GM12891 (cell line): ENCODE results near the gene MAP2K7.

Experiments used
- DNase-seq: peaks from one replicate; pipeline ENCODE4 v3.0.0; 2011; ENCODE audit warnings: low spot score; ENCODE audit not compliant: insufficient read length
- FAIRE-seq: peaks from 2 replicates; lab custom pipeline; 2011; peaks lifted over from hg19 to GRCh38; lab: Jason Lieb, UNC
- PAX5 ChIP-seq: IDR thresholded peaks from 2 replicates; pipeline ENCODE4 v1.6.1; 2011; ENCODE audit warnings: low read length, moderate library complexity, mild to moderate bottlenecking; ENCODE audit not compliant: insufficient read depth, severe bottlenecking
- POLR2A ChIP-seq: IDR thresholded peaks from 2 replicates; pipeline ENCODE4 v1.6.1; 2011; ENCODE audit warnings: low read depth, low read length, control low read depth
- POLR2AphosphoS5 ChIP-seq: IDR thresholded peaks from 2 replicates; pipeline ENCODE4 v1.6.1; 2011; ENCODE audit warnings: low read depth, low read length, control low read depth
- POU2F2 ChIP-seq: IDR thresholded peaks from 2 replicates; pipeline ENCODE4 v1.6.1; 2011; ENCODE audit warnings: low read depth, mild to moderate bottlenecking, control low read depth, low read length, moderate library complexity
- SPI1 ChIP-seq: IDR thresholded peaks from 2 replicates; pipeline ENCODE4 v1.6.1; 2011; ENCODE audit warnings: low read depth, low read length, control low read depth
- TAF1 ChIP-seq: IDR thresholded peaks from 2 replicates; pipeline ENCODE4 v1.6.1; 2011; ENCODE audit warnings: low read depth, low read length, control low read depth

MAP2K7 gene

DNA sequence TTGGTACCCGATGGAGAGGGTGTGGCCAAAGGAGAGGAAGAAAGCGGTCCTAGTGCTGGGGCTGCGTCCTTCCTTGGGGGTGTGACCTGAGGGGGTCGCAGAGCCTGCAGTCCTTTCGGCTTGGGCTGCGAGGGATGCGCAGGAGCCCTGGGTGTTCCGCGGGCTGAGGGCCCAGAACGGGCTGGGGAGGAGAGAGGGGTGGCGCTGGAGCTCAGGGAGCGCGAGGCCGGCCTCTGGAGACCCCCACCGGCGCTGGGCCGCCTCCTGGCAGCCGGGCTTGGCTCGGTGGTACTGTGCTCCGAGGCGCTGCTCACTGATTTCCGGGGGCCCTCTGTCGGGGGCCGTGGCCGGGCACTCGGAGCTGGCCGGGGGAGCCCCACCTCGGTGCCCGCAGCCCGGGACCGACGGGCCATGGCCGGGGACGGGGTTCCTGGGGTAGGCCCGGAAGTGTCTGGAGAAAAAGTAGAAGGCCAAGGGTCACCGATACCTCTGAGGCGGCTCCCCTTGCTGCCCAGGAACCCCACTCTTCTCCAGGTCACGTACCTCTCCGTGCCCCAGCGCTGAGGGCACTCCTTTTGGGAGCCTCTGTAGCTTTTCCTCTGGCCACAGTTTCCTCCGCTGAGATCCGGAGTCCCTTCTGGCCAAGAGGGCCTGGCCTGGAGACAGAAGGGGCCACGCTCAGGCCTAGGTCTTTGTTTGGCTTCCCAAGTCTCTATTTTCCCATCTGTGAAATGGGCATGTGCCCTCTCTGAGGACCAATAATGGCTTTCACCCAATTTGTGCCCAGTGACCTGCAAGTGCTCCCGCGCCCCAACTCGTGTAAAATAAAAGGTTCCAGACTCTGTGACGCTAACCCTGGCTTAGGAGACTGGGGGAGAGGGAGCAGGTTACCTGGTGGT is 31.1 kb upstream of the MAP2K7 start:
- FAIRE-seq (no peak), DNase-seq (no peak)
- TF ChIP-seq PAX5 (no peak), TAF1 (no peak), POLR2A (no peak), SPI1 (no peak), POLR2AphosphoS5 (no peak)

DNA sequence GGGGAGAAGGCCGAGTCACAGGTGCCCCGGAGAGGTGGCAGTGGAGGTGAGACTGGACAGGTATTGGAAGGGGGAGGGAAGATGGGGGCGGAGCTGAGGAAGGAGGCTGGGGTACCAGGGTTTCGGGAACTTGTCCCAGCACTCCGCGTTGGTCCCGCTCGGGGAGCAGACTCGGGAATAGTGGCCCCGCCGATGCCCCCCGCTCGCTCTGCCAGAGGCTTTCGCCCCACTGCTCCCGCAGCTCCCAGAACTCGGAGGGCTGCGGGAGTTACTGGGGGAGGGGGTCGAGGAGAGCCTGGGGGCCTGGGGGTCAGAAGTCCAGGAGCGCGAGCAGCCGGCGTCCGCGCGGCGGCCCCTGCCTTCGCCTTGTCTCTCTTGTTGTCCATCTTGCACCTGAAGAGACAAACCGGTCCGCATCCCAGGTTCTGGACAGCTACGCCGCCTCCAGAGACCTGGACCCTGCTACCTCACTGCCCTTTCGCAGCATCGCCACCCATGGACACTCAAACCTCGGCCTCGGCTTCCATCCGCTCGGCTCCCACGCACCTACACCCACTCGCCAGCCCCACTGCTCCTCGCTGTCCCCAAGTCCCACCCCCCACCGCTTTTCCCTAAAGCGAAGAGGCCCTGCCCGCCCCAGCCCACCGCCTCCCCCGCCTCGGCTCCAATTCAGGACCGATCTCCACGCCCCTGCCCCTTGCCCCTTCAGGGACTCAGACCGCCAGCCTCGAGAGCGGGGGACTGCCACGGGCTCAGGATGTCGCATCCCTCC is 30.2 kb upstream of the MAP2K7 start:
- TF ChIP-seq TAF1: no peak
- no peak for TF ChIP-seq POU2F2
- TF ChIP-seq POLR2AphosphoS5: no peak
- no peak for TF ChIP-seq PAX5
- FAIRE-seq (no peak), DNase-seq (no peak)

DNA sequence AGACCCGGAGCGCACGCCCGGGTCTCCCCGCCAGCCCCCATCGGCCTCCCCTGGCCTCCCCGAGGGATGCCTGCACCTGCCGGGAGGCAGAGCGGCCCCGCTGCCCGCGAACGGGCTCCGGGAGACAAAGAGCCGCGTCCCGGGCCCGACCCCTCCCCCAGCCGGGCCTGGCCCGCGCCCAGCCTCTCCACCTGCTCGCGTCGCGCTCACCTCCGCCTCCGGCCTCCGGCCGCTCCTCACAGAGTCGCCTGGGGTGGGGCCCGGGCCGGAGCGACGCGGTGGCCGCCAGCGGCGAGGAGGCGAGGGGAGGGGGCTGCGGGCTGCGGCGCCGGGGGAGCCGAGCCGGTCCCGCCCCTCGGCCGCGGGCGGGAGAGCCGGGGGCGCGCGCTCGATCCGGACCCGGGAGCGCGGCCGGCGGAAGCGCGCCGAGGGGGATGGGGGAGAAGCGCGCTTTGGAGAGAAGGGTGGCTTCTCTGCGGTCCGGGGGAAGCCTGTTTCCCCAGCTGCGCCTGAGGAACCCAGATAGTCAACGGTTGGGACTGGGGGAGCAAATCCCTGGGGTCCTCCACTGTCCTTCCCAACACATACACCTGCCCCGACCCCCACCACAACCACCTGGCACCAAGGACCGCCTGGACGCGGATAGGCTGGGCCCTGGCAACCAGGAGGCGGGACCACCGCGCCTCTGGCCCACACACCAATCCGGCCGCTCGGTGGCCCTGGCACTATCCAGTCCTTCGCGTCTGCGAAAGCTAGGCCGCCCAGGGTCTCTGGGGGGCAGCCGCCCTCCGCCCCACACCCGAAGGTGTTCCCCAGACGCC is 29.4 kb upstream of the MAP2K7 start, which contains the start of gene PRR36:
TSS of gene PRR36 (minus strand) at position 315 of the 821 bp plus-strand sequence. CDS start 701 bp downstream, outside the sequence.
- TF ChIP-seq POLR2AphosphoS5: no peak
- TF ChIP-seq POU2F2: no peak
- TF ChIP-seq PAX5: no peak
- TF ChIP-seq SPI1: no peak
- TF ChIP-seq POLR2A: no peak
- no peak for TF ChIP-seq TAF1
- DNase-seq: no peak
- FAIRE-seq: no peak

DNA sequence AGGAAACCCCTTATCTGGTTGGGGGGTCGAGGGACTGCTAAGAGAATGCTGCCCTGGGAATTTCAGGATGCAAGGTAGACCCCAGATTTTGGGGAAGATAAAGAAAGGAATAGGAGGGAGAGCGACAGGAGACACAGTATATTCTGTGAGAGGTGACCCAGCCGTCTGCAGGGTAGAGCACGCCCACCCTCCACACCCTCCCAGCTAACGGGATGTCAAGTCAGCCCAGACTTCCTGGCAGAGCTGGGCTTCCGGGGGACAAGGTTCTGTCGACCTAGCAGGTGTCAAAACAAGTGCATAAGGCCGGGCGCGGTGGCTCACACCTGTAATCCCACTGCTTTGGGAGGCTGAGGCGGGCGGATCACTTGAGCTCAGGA is 28.8 kb upstream of the MAP2K7 start:
- TF ChIP-seq SPI1: no peak
- no peak for TF ChIP-seq POLR2AphosphoS5
- no peak for TF ChIP-seq POU2F2
- TF ChIP-seq POLR2A: no peak
- TF ChIP-seq TAF1: no peak
- FAIRE-seq (no peak), DNase-seq (no peak)

- no peak for DNase-seq
- FAIRE-seq: no peak
- no peak for TF ChIP-seq POLR2A
- TF ChIP-seq SPI1: no peak
- TF ChIP-seq POLR2AphosphoS5: no peak
- TF ChIP-seq TAF1: no peak
- TF ChIP-seq PAX5: no peak
- TF ChIP-seq POU2F2: no peak
These were observed 26.3 kb upstream of the MAP2K7 start for GRCh38 chr19:7877249-7877836.

DNA sequence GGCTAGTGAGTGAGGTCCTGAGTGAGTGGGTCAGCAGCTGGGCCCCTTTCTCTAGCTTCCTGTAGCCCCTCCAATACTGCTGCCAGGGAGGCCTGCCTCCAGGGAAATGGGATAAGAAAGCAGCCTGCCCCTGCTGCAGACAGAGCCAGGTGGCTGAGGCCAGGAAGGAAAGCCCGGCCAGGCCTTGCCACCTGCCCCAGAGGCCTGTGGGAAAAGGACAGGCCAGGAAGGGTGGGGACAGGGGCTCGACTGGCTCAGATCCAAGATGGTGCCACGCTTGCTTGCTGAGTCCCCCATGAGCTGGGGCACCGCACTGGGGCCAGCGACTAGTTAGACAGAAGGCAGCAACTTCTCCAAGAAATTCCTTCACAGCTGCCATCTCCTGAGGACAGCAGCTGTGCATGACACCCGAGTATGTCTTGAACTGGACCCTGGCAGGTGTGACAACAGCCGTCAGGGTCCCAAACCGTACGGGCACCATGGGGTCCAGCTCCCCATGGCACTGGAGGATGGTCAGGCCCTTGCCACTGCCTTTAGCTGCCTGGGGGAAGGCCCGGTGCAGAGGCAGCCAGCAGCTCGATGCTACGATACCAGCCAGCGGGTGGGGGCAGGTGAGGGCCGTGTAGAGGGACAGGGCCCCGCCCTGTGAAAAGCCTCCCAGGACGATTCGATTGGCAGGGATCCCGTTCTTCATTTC is 24.4 kb upstream of the MAP2K7 start:
- TF ChIP-seq POLR2AphosphoS5: no peak
- no peak for TF ChIP-seq SPI1
- TF ChIP-seq PAX5: no peak
- no peak for TF ChIP-seq TAF1
- no peak for TF ChIP-seq POLR2A
- TF ChIP-seq POU2F2: no peak
- no peak for FAIRE-seq
- DNase-seq: no peak

DNA sequence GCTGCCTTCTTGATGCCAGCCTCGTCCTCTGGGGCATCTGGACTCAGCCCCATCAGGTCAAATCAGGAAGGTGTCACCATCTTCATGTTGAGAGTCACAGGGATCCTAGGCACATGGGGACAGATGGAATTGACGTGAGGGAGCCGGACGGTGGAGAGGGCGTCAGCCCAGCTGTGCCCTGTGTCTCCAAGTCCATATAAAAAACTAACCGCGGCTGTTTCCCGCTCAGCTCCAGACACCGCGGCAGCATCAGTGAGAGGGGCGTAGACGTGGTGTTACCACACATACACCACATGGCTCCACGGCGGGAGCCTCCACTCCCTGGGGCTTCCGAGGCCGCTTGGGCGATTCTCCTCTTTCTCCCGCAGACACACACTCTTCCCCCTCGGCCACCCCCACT is 23.8 kb upstream of the MAP2K7 start:
- FAIRE-seq: no peak
- DNase-seq: no peak
- no peak for TF ChIP-seq POLR2A
- no peak for TF ChIP-seq SPI1
- no peak for TF ChIP-seq POU2F2
- TF ChIP-seq POLR2AphosphoS5: no peak
- TF ChIP-seq TAF1: no peak
- TF ChIP-seq PAX5: no peak

DNA sequence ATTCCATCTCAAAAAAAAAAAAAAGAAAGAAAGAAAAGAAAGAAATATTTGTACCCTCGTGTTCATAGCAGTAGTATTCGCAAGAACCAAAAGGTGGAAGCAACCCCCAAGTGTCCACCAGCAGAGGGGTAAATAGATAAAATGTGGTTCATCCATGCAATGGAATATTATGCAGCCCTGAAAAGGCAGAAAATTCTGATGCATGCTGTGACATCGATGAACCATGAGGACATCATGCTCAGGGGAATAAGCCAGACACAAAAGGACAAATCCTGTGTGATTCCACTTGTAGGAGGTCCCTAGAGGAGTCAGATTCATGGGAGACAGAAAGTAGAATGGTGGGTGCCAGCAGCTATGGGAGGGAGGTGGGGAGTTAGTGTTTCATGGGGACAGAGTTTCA is 21.8 kb upstream of the MAP2K7 start:
- no peak for FAIRE-seq
- DNase-seq: no peak
- TF ChIP-seq SPI1 (no peak), TAF1 (no peak), PAX5 (no peak), POU2F2 (no peak), POLR2A (no peak), POLR2AphosphoS5 (no peak)

DNA sequence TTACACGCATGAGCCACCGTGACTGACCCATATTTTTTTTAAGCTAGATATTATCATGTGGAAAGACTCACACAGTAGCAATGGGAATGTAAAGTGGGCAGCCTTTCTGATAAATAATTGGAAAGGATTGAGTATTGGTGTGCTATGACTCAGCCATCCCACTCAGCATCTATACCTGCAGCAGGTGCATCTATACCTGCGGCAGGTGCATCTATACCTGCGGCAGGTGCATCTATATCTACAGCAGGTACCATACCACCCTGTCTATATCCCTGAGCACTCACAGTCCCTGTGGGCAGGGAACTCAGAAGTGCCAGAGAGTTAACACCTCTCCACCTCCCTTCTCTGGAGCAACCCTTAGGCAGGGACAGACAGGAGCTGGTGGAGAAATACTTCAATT is 20.6 kb upstream of the MAP2K7 start:
- FAIRE-seq (no peak), DNase-seq (no peak)
- no peak for TF ChIP-seq TAF1
- no peak for TF ChIP-seq POLR2A
- no peak for TF ChIP-seq SPI1
- no peak for TF ChIP-seq POU2F2
- TF ChIP-seq POLR2AphosphoS5: no peak
- no peak for TF ChIP-seq PAX5
